GM18511 (cell line): ENCODE results near the gene WDR88.
"Not testable (repeated sequence)": the region's sequence is repeated elsewhere in the genome, so short reads cannot be mapped to it uniquely, and the experiment has no call there.

Experiments
- ATAC-seq: cut with Tn5 transposase; IDR thresholded peaks from one replicate; pipeline ENCODE4 v1.9.1; 2021; ENCODE audit warnings: mild to moderate bottlenecking, moderate library complexity; ENCODE audit not compliant: unreplicated experiment

The WDR88 gene

DNA sequence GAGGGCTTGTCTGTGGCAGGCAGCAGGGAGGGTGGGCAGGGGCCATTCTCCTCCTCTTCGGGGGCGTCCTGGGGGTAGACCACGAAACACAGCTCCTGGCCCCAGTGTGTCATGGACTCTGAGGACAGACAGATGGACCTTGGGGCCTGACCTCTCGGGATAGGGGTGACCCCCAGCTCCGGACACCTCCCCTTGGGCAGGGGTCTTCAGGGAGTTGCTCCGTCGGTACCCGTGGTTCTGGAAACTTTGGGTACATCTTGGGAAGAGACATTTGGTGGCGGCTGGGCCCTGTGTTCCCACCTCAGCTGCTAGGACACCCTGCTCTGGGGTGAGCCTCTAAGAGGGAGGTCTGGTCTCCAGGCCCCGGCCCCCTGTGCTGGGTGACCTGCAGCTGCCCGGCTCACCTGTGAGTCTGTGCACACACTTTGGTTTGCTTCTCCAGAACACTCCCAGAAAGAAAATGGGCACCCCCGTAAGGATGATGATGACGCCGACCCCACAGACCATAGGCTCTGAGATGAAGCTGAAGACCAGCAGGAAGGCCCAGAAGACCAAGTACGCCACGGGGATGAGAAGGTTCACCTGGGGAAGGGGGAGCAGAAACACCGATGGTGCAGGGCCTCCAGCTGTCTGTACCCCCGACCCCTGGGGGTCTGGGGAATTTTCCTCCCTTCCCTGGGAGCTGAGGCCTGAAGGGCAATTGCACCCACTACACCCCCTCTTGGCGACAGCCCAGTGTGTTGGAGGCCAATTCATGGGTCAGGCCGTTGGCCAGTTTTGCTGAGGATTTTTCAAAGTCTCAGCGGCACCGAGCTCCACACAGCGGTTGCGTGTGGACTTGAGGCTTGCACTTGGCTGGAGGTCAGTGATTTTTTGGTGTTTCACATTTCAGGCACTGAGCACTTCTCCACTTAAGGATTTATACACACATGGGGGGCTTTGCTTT is 77.3 kb downstream of the WDR88 start:
- ATAC-seq, result no peak

DNA sequence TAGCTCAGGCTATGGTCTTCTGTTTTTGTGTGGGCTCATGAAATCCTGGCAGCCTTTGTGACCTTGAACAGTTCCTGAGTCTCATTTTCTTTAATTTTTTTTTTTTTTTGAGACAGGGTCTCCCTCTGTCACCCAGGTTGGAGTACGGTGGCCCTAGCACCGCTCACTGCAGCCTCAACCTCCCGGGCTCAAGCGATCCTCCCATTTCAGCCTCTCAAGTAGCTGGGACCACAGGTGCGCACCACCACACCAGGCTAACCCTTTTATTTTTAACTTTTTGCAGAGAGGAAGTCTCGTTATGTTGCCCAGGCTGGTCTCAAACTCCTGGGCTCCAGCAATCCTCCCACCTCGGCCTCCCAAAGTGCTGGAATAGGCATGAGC is 77.9 kb downstream of the WDR88 start:
- ATAC-seq, result not testable (repeated sequence)

GRCh38 chr19:33210266-33210940 is 78.5 kb downstream of the WDR88 start:
- ATAC-seq, result no peak

- ATAC-seq, result no peak
These were observed 80.0 kb downstream of the WDR88 start for GRCh38 chr19:33211794-33212435.

- ATAC-seq, result no peak
These were observed 80.7 kb downstream of the WDR88 start for GRCh38 chr19:33212436-33213172.

DNA sequence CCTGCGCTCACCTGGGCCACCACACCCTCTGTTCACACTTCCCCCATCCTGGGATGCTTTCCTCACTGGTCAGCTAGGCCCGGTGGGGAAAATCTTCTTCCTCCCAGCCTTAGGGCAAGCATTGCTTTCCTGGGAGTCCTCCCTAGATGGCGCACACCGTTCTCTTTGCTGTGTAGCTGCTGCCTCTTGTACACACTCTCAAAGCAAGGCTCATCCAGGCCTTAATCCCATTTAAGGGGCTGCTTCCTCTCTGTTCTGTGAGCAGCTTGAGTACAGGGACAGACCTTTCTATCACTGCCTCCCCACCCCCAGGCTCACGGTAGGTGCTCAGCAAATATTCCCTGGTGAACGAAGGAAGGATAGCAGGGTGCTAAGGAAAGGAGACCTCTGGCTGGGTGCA is 82.7 kb downstream of the WDR88 start:
- ATAC-seq, result no peak

- ATAC-seq, result no peak
These were observed 83.7 kb downstream of the WDR88 start for GRCh38 chr19:33215438-33216197.

GRCh38 chr19:33216198-33216830 is 84.4 kb downstream of the WDR88 start:
- ATAC-seq, result no peak

DNA sequence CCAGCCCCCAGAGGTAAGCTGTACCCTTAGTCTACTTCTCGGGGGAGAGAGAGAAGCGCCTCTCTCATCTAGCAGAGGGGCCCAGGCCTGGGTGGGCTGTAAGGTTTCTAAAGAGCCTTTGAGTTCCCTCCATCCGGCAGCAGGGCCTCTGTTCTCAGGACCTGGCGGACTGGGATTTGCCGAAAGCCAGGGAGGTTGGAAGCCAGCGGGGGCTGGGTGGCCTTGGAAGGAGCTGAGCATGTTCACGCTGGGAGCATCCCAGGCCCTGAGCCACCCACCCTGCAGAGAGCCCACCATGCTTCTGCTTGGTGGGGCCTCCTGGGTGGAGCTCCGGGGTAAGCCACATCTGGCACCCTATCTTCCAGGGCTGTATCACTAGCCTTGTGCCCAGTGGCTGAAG is 86.0 kb downstream of the WDR88 start:
- no peak for ATAC-seq

DNA sequence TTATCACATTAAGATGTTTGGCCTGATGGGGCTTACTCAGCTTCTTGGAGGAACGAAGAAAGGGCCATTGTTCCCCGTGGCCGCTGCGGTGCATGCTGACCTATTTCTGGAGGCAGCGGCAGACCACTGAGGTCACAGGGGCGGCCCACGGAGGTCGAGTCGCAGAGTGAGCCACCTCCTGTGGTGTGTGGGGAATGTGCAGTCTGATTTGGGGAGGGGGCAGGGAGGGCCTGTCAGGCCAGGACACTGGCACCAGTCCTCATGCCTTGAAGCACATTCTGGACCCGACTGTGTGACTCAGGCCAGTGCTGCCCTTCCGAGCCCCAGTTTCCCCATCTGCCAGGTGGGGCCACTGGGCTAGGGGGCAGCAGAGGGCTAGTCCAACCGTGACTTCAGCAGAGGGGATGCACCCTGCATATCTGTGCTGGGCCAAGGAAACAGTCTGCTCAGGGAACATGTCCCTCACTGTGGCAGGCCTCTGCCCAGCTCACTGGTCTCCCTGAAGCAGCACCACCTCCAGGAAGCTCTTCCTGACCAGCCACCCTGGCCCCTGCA is 87.4 kb downstream of the WDR88 start:
- no peak for ATAC-seq

- no peak for ATAC-seq
These were observed 88.2 kb downstream of the WDR88 start for GRCh38 chr19:33220115-33220514.

- ATAC-seq, result no peak
These were observed 88.8 kb downstream of the WDR88 start for GRCh38 chr19:33220735-33221134.

DNA sequence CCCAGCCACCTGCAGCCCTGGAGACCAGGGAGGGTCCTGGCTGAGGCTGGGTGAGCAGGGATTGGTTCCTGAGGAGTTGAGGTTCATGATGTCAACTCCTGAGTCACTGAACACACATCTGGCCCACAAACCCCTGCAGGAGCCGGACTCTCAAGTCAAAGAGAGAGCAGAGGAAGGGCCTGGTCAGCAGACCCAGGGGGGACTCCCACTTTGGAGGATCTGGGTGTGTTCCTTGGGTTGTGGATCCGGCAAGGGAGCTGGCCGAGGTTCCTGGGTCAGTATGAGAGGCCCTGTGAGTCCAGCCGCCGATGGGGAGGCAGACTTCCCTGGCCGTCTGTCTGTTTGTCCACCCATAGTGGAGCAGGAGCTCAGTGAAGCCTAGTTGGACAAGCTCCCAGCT is 89.7 kb downstream of the WDR88 start:
- ATAC-seq, result no peak

DNA sequence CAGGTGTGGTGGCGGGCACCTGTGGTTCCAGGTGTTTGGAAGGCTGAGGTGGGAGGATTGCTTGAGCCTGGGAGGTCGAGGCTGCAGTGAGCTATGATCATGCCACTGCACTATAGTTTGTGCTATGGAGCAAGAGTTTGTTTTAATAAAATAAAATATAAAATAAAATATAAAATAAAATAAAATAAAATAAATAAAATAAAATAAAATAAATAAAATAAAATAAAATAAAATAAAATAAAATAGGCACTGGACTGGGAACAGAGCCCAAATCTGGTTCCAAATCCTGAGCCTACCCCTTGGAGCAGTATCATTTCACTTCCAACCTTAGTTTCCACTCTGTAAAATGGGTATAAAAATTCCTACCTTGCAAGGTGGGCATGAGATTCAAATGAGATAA is 90.3 kb downstream of the WDR88 start:
- ATAC-seq, result not testable (repeated sequence)

DNA sequence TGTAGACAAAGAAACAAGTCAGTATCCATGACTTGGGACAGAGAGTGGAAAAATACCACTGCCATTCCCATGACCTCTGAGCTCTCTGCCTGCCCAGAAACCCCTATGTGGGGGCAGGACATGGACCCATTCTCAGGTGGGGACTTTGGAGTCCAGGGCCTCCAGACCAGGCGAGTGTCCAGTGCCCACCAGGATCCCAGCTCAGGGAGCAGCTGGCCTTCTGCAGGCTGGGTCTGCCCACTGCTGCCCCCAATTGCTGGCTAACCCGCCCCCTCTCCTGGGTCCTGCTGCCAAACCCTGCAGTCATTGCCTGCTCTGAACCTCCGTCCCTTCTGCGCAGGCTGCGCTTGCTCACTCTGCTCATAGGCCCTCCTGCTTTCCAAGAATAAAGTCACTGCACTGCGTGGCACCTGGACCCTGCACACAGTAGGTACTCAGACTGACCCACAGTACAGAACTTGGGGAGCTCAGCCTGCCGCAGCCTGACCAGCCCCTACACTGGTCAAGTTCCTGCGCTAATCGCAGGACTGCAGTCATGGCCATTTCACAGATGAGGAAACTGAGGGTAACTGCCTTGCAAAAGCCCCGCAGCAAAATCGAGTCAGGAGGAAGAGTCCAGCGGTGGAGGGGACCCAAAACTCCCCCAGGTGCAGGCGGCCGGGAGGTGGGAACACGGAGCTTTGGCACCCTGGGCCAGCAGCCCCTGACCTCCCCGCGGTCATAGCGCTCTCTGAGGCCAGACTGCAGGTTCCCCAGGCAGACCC is 93.0 kb downstream of the WDR88 start:
- ATAC-seq, result no peak
